Motor neuron (in vitro differentiated cells): ENCODE data around the gene HGS. TPM values are rescaled to one million over a fixed set of nuclear protein-coding genes. Genes with fewer than 3 reads are reported as not detected.
A peak's percentile ranks its signal among the peaks of the same experiment; 100 is the strongest.
"Not testable (repeated sequence)": the region's sequence is repeated elsewhere in the genome, so short reads cannot be mapped to it uniquely, and the experiment has no call there.

ENCODE experiments used
- ATAC-seq, 8 experiments: fragments of 200-7000 bp; cut with Tn5 transposase; replicated peaks in 6 of 8; 2 replicates each; pipeline ENCODE4 v1.8.0; 2021; ENCODE audit warnings: mild to moderate bottlenecking in 8 of 8, moderate library complexity in 8 of 8
- H3K27ac ChIP-seq, 2 donors: fragments of 250-450 bp; sonication (Bioruptor Pico); 2 replicates each; pipeline ENCODE4 v1.9.0; 2021; ENCODE audit warnings: antibody characterized with exemption in 2 of 2, mild to moderate bottlenecking in 2 of 2, moderate library complexity in 1 of 2
- H3K4me1 ChIP-seq, 2 donors: fragments of 250-450 bp; sonication (Bioruptor Pico); replicated peaks in 1 of 2; 2 replicates each; pipeline ENCODE4 v1.6.1; 2021; ENCODE audit warnings: antibody characterized with exemption in 2 of 2, mild to moderate bottlenecking in 2 of 2, moderate library complexity in 1 of 2
- H3K4me3 ChIP-seq, 5 donors: fragments of 250-450 bp; sonication (Bioruptor Pico); 2 replicates each; pipeline ENCODE4 v1.9.0; 2021; ENCODE audit warnings: antibody characterized with exemption in 5 of 5, mild to moderate bottlenecking in 5 of 5, moderate library complexity in 4 of 5
- WGBS, 10 experiments: fragments of 450-650 bp; shearing (Covaris generic); methylation state at CpG; one replicate each; pipeline ENCODE4 v1.0.0; 2022; 5-methylcytosine and 5-hydroxymethylcytosine counted together
- in situ Hi-C, 9 experiments: fragments of 400-800 bp; cut with MboI; loops; one replicate each; pipeline ENCODE4 v1.15.0; 2021; ENCODE audit warnings: low sequenced_read_pairs in 9 of 9, low pct_unique_long_range_greater_than_20kb in 2 of 9; ENCODE audit not compliant: unreplicated experiment in 9 of 9
- total RNA-seq, 8 experiments: library from RNA; unstranded; fragments of 300-600 nt; gene quantifications; 2 replicates each; pipeline versions ENCODE4 v1.2.3 to v1.2.4, GENCODE V29; 2022

The HGS gene
- total RNA-seq, 8 experiments from 2014 or later, result 46.1 to 89.5 (median 62.4) TPM

DNA sequence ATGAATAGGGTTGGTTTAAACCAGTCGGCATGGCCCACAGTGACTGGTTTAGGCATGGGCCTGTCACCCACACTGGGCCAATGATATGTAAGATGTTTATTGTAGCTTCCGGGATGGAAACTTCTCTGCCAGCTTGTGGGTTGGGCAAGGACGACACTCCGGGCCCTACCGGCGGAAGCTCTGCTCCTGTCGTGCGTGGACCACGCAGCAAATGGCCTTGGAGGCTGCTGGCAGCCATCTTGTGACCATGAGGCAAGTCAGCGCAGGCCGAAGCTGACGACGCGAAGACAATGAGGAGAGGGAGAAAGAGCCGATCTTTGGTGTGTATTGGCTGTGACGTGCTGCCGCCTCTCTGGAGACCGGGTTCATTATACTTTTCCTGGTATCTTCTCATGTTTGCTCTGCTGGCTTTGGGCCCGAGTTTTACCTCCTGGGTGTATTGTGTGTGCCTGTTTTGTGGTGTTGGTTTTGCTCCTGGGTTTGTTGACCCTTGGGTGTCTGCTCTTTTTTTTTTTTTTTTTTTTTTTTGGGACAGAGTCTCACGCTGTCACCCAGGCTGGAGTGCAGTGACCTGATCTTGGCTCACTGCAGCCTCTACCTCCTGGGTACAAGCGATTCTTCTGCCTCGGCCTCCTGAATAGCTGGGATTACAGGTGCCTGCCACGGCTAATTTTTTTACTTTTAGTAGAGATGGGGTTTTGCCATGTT is 43.7 kb downstream of the HGS start:
- in situ Hi-C loops, result no loop called here
- Histone ChIP-seq H3K27ac (no peak overlapping the region), H3K4me3 (no peak overlapping the region), H3K4me1 (peaks cover 7 to 20% of the 10 kb centered on the region in 2 donors)
- WGBS, 10 experiments, result 73 to 100% (median 93%) methylated on average over 1 to 17 of the region's 23 CpGs; no CpG with 5 or more reads in 2 of the 10 experiments
- no peak for ATAC-seq

GRCh38 chr17:81733507-81734404 is 49.9 kb downstream of the HGS start:
- WGBS, 10 experiments, result 0 to 45% (median 27%) methylated on average over 2 to 8 of the region's 32 CpGs; no CpG with 5 or more reads in 3 of the 10 experiments
- in situ Hi-C loops, result no loop called here
- no peak overlapping the region for H3K27ac ChIP-seq
- peak; percentile 52 to 86 (median 74) for ATAC-seq
- H3K4me1 ChIP-seq, result peaks cover 7 to 20% of the 10 kb centered on the region in 2 donors
- H3K4me3 ChIP-seq, result no peak overlapping the region

- no peak for ATAC-seq
- WGBS, 10 experiments, result 91 to 100% methylated on average over 1 to 6 of the region's 35 CpGs; no CpG with 5 or more reads in 8 of the 10 experiments
- Histone ChIP-seq H3K27ac (no peak overlapping the region), H3K4me3 (no peak overlapping the region), H3K4me1 (peaks cover 7 to 20% of the 10 kb centered on the region in 2 donors)
- in situ Hi-C loops, result no loop called here
Measured at GRCh38 chr17:81734405-81735263, 50.8 kb downstream of the HGS start.

GRCh38 chr17:81735264-81736102 is 51.7 kb downstream of the HGS start:
- peaks cover 7 to 19% of the 10 kb centered on the region in 2 donors for H3K4me1 ChIP-seq
- H3K27ac ChIP-seq, result no peak overlapping the region
- 0 to 76% (median 20%) methylated on average over 1 to 7 of the region's 30 CpGs; no CpG with 5 or more reads in 5 of the 10 experiments for WGBS, 10 experiments
- ATAC-seq, result peak; percentile 15 to 69 (median 38)
- peak overlapping the region in 1 of 5 donors; percentile 20 for H3K4me3 ChIP-seq
- in situ Hi-C loops, result no loop called here

DNA sequence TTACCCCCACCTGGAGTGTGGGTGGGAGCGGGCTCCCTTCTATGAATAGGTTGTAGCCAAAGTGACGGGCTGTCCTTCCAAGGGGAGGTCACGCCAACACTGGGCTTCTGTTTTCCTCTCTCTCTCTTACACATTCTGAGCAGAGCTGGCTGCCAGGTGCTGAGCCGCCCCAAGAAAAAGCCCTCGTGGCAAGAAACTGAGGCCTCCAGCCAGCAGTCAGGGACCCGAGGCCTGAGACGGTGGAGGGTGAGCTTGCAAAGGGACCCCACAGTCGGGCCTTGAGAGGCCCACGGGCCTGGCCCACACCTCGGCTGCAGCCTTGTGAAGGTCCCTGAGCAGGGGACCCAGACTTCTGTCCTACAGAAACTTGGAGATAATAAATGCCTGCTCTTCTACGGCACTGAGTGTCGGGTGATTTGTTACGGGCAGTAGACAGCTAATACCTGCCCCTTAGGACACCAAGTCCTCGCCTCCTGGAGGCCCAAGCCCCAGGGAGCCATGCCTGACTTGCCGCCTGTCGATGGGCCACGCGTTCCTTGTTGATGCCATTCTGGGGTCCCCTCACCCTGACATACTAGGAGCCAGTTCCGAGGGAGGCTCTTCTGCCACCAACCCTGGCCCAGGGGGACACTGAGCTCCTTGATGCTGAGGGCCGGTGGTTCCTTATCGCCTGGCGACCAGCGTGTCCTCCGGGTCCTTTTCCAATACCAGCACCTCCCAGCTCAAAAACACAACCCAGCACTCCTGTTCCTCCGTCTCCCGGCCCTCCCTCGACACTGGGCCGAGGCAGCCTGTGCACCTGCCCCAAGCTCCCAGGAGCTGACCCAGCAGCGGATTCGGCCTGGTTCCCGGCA is 54.4 kb downstream of the HGS start:
- H3K27ac ChIP-seq, result no peak overlapping the region
- no peak for ATAC-seq
- no peaks in the 10 kb centered on the region for H3K4me1 ChIP-seq
- in situ Hi-C loops, result no loop called here
- WGBS, 10 experiments, result 40 to 90% (median 80%) methylated on average over 2 to 12 of the region's 31 CpGs; no CpG with 5 or more reads in 3 of the 10 experiments
- no peak overlapping the region for H3K4me3 ChIP-seq

GRCh38 chr17:81738801-81739393 is 55.1 kb downstream of the HGS start:
- in situ Hi-C loops, result no loop called here
- 49 to 100% (median 58%) methylated on average over 1 to 7 of the region's 27 CpGs; no CpG with 5 or more reads in 5 of the 10 experiments for WGBS, 10 experiments
- ATAC-seq, result no peak
- Histone ChIP-seq H3K4me3 (no peak overlapping the region), H3K4me1 (no peaks in the 10 kb centered on the region), H3K27ac (no peak overlapping the region)

GRCh38 chr17:81739593-81739992 is 55.8 kb downstream of the HGS start:
- WGBS, 10 experiments, result 43 to 86% (median 68%) methylated on average over 1 to 7 of the region's 8 CpGs; no CpG with 5 or more reads in 2 of the 10 experiments
- H3K4me1 ChIP-seq, in situ Hi-C loops, H3K4me3 ChIP-seq, H3K27ac ChIP-seq, ATAC-seq: not testable (repeated sequence)

GRCh38 chr17:81740395-81740961 is 56.7 kb downstream of the HGS start:
- in situ Hi-C loops, result no loop called here
- Histone ChIP-seq H3K4me3 (no peak overlapping the region), H3K27ac (no peak overlapping the region), H3K4me1 (no peaks in the 10 kb centered on the region)
- ATAC-seq, result peak in 4 of 8 experiments; percentile 5 to 20 (median 12)
- WGBS, 10 experiments, result 30 to 100% (median 60%) methylated on average over 1 to 10 of the region's 28 CpGs; no CpG with 5 or more reads in 3 of the 10 experiments

DNA sequence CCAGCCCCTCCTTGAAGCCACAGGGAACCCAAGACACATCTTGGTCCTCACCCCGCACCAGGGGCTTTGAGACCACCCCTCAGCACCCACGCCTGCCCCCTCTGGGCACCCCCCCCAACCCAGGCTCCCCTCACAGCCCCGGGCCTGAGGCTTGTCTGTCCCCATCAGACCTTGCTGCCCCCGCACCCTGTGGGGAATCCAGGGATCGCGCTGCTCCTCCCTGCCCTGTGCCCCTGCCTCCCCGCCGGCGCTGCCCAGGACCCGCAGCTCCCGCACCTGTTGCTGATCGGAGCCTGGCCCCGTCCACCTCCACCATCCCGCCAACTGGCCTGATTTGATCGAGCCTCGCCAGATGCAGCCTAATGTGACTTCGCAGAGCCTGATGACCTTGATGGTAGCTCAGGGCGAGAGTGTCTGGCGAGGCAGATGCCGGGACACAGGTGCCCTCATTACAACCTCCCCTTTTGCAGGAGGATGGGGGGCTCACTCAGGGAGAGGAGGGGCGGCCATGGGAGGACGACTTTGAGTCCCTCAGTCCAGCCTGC is 57.3 kb downstream of the HGS start:
- no peaks in the 10 kb centered on the region for H3K4me1 ChIP-seq
- 40 to 49% methylated on average over 2 to 5 of the region's 22 CpGs; no CpG with 5 or more reads in 8 of the 10 experiments for WGBS, 10 experiments
- in situ Hi-C loops, result no loop called here
- no peak overlapping the region for H3K27ac ChIP-seq
- no peak overlapping the region for H3K4me3 ChIP-seq
- peak in 5 of 8 experiments; percentile 12 to 43 (median 24) for ATAC-seq

DNA sequence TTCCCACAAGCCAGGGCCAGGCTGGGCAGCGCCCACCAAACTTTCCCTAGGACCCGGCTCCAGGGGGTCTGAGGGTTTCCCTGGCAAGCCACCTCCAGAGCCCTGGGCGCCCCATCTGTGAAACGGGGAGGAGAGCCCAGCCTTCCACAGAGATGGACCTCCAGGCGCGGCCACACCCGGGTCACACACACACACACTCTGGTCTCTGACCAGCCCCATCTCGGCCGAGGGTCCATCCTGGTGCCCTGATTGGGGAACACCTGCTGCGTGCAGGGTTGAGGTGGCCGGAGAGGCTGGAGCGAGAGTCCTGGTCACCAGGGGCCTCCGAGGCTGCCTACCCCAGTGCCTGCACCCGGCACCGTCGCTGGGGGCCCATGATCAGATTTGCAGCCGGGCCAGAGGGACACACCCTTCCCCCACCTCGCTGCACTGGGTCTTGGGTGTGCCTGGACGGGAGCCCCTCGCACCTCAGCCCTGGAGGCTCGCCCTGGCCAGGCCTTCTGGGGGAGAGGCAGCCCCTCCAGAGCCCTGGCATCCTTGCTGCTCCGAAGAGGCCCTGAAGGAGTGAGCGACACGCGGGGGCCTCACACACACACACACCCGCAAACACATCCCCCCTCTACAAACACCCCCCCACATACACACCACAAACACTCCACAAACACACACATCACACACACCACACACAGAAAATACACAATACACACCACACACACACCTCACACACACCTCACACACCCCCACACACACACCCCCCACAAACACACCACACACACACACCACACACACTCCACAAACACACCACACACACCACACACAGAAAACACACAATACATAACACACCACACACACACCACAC is 58.0 kb downstream of the HGS start:
- ATAC-seq, result peak in 6 of 8 experiments; percentile 19 to 44 (median 37)
- Histone ChIP-seq H3K27ac (no peak overlapping the region), H3K4me3 (no peak overlapping the region), H3K4me1 (no peaks in the 10 kb centered on the region)
- in situ Hi-C loops, result no loop called here
- 40 to 80% (median 60%) methylated on average over 1 to 6 of the region's 26 CpGs; no CpG with 5 or more reads in 6 of the 10 experiments for WGBS, 10 experiments
